GM12878 (cell line): Measurements from ENCODE around the gene RNF38. TPM values are rescaled to one million over a fixed set of nuclear protein-coding genes. Genes with fewer than 3 reads are reported as not detected.

Experiments used
- ATAC-seq: fragments of 200-7000 bp; cut with Tn5 transposase; 3 replicates; pipeline ENCODE4 v1.9.1; 2020; ENCODE audit warnings: mild to moderate bottlenecking, moderate library complexity
- BruUV-seq: library from RNA; stranded (reverse); fragments of 400-500 nt; replicated peaks from 2 replicates; lab custom pipeline; 2021; lab: Mats Ljungman, UMichigan
- CTCF ChIA-PET: fragments of 300-600 bp; sonication (Branson Sonifier 250); formaldehyde crosslinking; extraction: SDS; loops from one replicate; lab custom pipeline; 2021; ENCODE audit warnings: inconsistent platforms; lab: Yijun Ruan, JAX
- POLR2A ChIA-PET: fragments of 350-600 bp; formaldehyde crosslinking; extraction: SDS; loops from one replicate; lab custom pipeline; 2021; ENCODE audit warnings: inconsistent platforms; lab: Charles Lee
- RAD21 ChIA-PET: fragments of 300-600 bp; sonication (Branson Sonifier 250); formaldehyde crosslinking; loops from one replicate; lab custom pipeline; 2023; ENCODE audit warnings: antibody characterized with exemption; ENCODE audit not compliant: unreplicated experiment; lab: Charles Lee
- SMC1A ChIA-PET: fragments of 300-600 bp; sonication (Branson Sonifier 250); formaldehyde crosslinking; loops from one replicate; lab custom pipeline; 2023; ENCODE audit not compliant: unreplicated experiment, uncharacterized antibody; lab: Charles Lee
- DNase-seq: peaks from one replicate; pipeline ENCODE4 v3.0.0-alpha.2; 2011; ENCODE audit warnings: low read depth, low spot score
- FAIRE-seq: peaks from 3 replicates; lab custom pipeline; 2011; peaks lifted over from hg19 to GRCh38; lab: Jason Lieb, UNC
- H2AFZ ChIP-seq: 2 replicates; pipeline ENCODE4 v1.6.0; 2011; ENCODE audit warnings: low read depth, low read length, control low read depth; ENCODE audit not compliant: control insufficient read depth
- H3K27ac ChIP-seq: 2 replicates; pipeline ENCODE4 v1.5.1; 2011; ENCODE audit warnings: control low read depth; ENCODE audit not compliant: control insufficient read depth, insufficient read depth
- H3K27me3 ChIP-seq, 2 experiments: replicated peaks in 1 of 2; 2 replicates each; pipeline versions ENCODE4 v1.6.0 to v1.6.1; 2011; ENCODE audit warnings: low read length in 1 of 2; ENCODE audit not compliant: control insufficient read depth in 2 of 2, insufficient read depth in 2 of 2
- H3K36me3 ChIP-seq, 2 experiments: 2 replicates each; pipeline ENCODE4 v1.5.1; 2011; ENCODE audit warnings: low read length in 1 of 2; ENCODE audit not compliant: control insufficient read depth in 2 of 2, insufficient read depth in 2 of 2
- H3K4me1 ChIP-seq: 2 replicates; pipeline ENCODE4 v1.6.1; 2011; ENCODE audit warnings: mild to moderate bottlenecking, low read length, moderate library complexity, mixed read lengths; ENCODE audit not compliant: control insufficient read depth, insufficient read depth
- H3K4me2 ChIP-seq: 2 replicates; pipeline ENCODE4 v1.6.0; 2011; ENCODE audit warnings: control low read depth; ENCODE audit not compliant: control insufficient read depth, insufficient read depth
- H3K4me3 ChIP-seq: fragments of 200-600 bp; sonication (generic); 2 replicates; pipeline ENCODE4 v1.5.1; 2016
- H3K79me2 ChIP-seq: 2 replicates; pipeline ENCODE4 v1.6.0; 2011; ENCODE audit warnings: low read length; ENCODE audit not compliant: control insufficient read depth, insufficient read depth
- H3K9ac ChIP-seq: 2 replicates; pipeline ENCODE4 v1.8.0; 2011; ENCODE audit warnings: low read length, control low read depth, mixed read lengths; ENCODE audit not compliant: control insufficient read depth, insufficient read depth
- H3K9me3 ChIP-seq: replicated peaks from 3 replicates; pipeline ENCODE4 v1.5.1; 2011; ENCODE audit warnings: mild to moderate bottlenecking, low read length; ENCODE audit not compliant: control insufficient read depth, insufficient read depth
- H4K20me1 ChIP-seq: 2 replicates; pipeline ENCODE4 v1.6.0; 2011; ENCODE audit not compliant: control insufficient read depth, insufficient read depth
- CEBPB ChIP-seq, 2 experiments: fragments of 150-350 bp in 1 of 2; IDR thresholded peaks; 2 replicates each; pipeline ENCODE4 v1.6.1; 2012 to 2014; ENCODE audit warnings: low read depth in 2 of 2, low read length in 2 of 2, borderline replicate concordance in 1 of 2, inconsistent platforms in 1 of 2
- E4F1 ChIP-seq: fragments of 450-650 bp; IDR thresholded peaks from 2 replicates; pipeline ENCODE4 v1.6.1; 2018; ENCODE audit warnings: borderline replicate concordance, mild to moderate bottlenecking; ENCODE audit not compliant: partially characterized antibody
- GATAD2B ChIP-seq: fragments of 450-650 bp; conservative IDR thresholded peaks from 2 replicates; pipeline ENCODE4 v1.6.1; 2017; ENCODE audit warnings: low read depth, mild to moderate bottlenecking, moderate library complexity
- RELB ChIP-seq: fragments of 450-650 bp; IDR thresholded peaks from 2 replicates; pipeline ENCODE4 v1.6.1; 2017; ENCODE audit warnings: low read depth, mild to moderate bottlenecking, moderate library complexity
- WRNIP1 ChIP-seq: IDR thresholded peaks from 2 replicates; pipeline ENCODE4 v1.6.1; 2011; ENCODE audit warnings: low read depth, low read length, improper control_type of control experiment, borderline replicate concordance
- ZBED1 ChIP-seq: IDR thresholded peaks from 2 replicates; pipeline ENCODE4 v1.6.1; 2016; ENCODE audit warnings: borderline replicate concordance
- ZBTB4 ChIP-seq: fragments of 450-650 bp; formaldehyde crosslinking; IDR thresholded peaks from 2 replicates; pipeline ENCODE4 v1.4.0; 2022; ENCODE audit warnings: mild to moderate bottlenecking, moderate library complexity
- WGBS: methylation state at CpG from one replicate; pipeline ENCODE4 v1.1.6; 2016; ENCODE audit warnings: low lambda C conversion rate; ENCODE audit not compliant: insufficient replicate concordance, insufficient coverage; ENCODE audit errors: missing lambda C conversion rate; 5-methylcytosine and 5-hydroxymethylcytosine counted together
- in situ Hi-C: fragments of 300-500 bp; cut with MboI; formaldehyde crosslinking; loops from 9 replicates; pipeline ENCODE4 v1.14.3; 2018; ENCODE audit warnings: mixed read lengths
- intact Hi-C: fragments of 100-400 bp; cut with micrococcal nuclease; formaldehyde crosslinking; loops from one replicate; pipeline ENCODE4 v1.14.2; 2022; ENCODE audit not compliant: unreplicated experiment
- polyA plus RNA-seq, 11 experiments: library from polyadenylated mRNA; depleted of rRNA in 4 of 11; unstranded in 6 of 11; stranded (reverse) in 5 of 11; fragments of >200 nt; fragmentation: Nextera tagmentation in 4 of 11; fragmentation: Illumina TruSeq in 1 of 11; extraction: Ambion mirVana in 4 of 11; extraction: Trizol in 1 of 11; gene quantifications; 1 replicate in 1 of 11; 2 replicates in 10 of 11; pipeline versions ENCODE4 v1.2.1 to v1.2.3, GENCODE V29; 2011 to 2016; ENCODE audit warnings: inconsistent platforms in 2 of 11, missing spikeins in 2 of 11, low read depth in 1 of 11
- total RNA-seq, 4 experiments: library from RNA; depleted of rRNA in 3 of 4; stranded (reverse); fragments of >200 nt in 3 of 4; fragmentation: Illumina TruSeq in 1 of 4; extraction: Trizol in 1 of 4; gene quantifications; 2 replicates each; pipeline versions ENCODE4 v1.2.1 to v1.2.3, GENCODE V29; 2013 to 2021

The RNF38 gene
- total and polyA plus RNA-seq, 10 of the 15 experiments (the other 5 are each of a cell fraction or from before 2014, with no cell fraction given), result 5.1 to 34.7 (median 12.7) TPM

GRCh38 chr9:36426945-36427344 is 26.9 kb upstream of the RNF38 start:
- ATAC-seq (no peak), DNase-seq (no peak), FAIRE-seq (no peak)
- no peaks in the 10 kb centered on the region for H3K27me3 ChIP-seq
- H3K4me2 ChIP-seq, result no peak overlapping the region
- no peak overlapping the region for H3K9ac ChIP-seq
- TF ChIP-seq CEBPB (IDR thresholded peaks at IDR 0.05; ENCODE audit: borderline replicate concordance in 1 of 2, low read depth in 2 of 2, low read length in 2 of 2) (no peak), ZBED1 (no peak)
- H2AFZ ChIP-seq, result no peak overlapping the region
- H3K4me1 ChIP-seq, result no peaks in the 10 kb centered on the region
- peaks cover 2 to 6% of the 10 kb centered on the region in 2 experiments; a peak in 2 of 4 replicates for H3K36me3 ChIP-seq
- POLR2A ChIA-PET, result no interaction called here
- H3K4me3 ChIP-seq, result no peak overlapping the region
- no peak overlapping the region for H3K27ac ChIP-seq
- intact Hi-C loops, result no loop called here
- H4K20me1 ChIP-seq, result no peaks in the 10 kb centered on the region
- no peaks in the 10 kb centered on the region for H3K9me3 ChIP-seq
- H3K79me2 ChIP-seq, result peaks cover 2% of the 10 kb centered on the region
- CTCF ChIA-PET, result interaction anchor here (0.7 to 2.8 kb wide), 3 partner anchors 12 to 128 kb away, joined by 3 to 12 read pairs (median 3); no protein-coding TSS in a partner anchor
- BruUV-seq, result no TSS peak
- SMC1A ChIA-PET, result interaction anchor here (0.7 to 2.0 kb wide), 4 partner anchors 9 to 25 kb away, joined by 3 to 5 read pairs (median 4); no protein-coding TSS in a partner anchor
- RAD21 ChIA-PET, result interaction anchor here (1.0 kb wide), 1 partner anchor 20 kb away, joined by 4 read pairs; no protein-coding TSS in a partner anchor
- in situ Hi-C loops, result no loop called here

- FAIRE-seq, result no peak
- TF ChIP-seq GATAD2B (no peak), E4F1 (no peak), ZBTB4 (CRISPR knock-in tag) (no peak), RELB (no peak), WRNIP1 (no peak)
- RAD21 ChIA-PET, result interaction anchor here (1.0 kb wide), 1 partner anchor 19 kb away, joined by 4 read pairs; no protein-coding TSS in a partner anchor
- Histone ChIP-seq H3K9me3 (no peaks in the 10 kb centered on the region), H3K9ac (no peak overlapping the region), H3K4me1 (no peaks in the 10 kb centered on the region), H3K4me3 (no peak overlapping the region), H3K4me2 (no peak overlapping the region), H3K27ac (no peak overlapping the region), H3K79me2 (peaks cover 2% of the 10 kb centered on the region), H3K27me3 (no peaks in the 10 kb centered on the region), H3K36me3 (peaks cover 2 to 6% of the 10 kb centered on the region in 2 experiments; a peak in 2 of 4 replicates), H4K20me1 (no peaks in the 10 kb centered on the region), H2AFZ (no peak overlapping the region)
- ATAC-seq, result no peak
- SMC1A ChIA-PET, result interaction anchor here (1.0 to 2.0 kb wide), 3 partner anchors 10 to 20 kb away, joined by 3 to 5 read pairs (median 4); no protein-coding TSS in a partner anchor
- WGBS, result 85% methylated on average over 5 of the region's 5 CpGs
- intact Hi-C loops, result no loop called here
- DNase-seq, result no peak
- in situ Hi-C loops, result no loop called here
- CTCF ChIA-PET, result interaction anchor here (0.7 to 1.5 kb wide), 2 partner anchors 13 to 129 kb away, joined by 3 read pairs; no protein-coding TSS in a partner anchor
- POLR2A ChIA-PET, result no interaction called here
- BruUV-seq, result no TSS peak
Observed at GRCh38 chr9:36426348-36426747, 26.3 kb upstream of the RNF38 start.
